Activated T-helper 1 cell treated with anti-CD3 and anti-CD28 coated beads, Interleukin-2, amount 50 U/mL, for 16 hours (primary cell): ENCODE data around the gene SUV39H1.
"Not testable (repeated sequence)": the region's sequence is repeated elsewhere in the genome, so short reads cannot be mapped to it uniquely, and the experiment has no call there.

Source experiments
- DNase-seq, 2 donors: peaks; one replicate each; pipeline ENCODE4 v3.0.0-alpha.2; 2020; ENCODE audit warnings: low read depth in 1 of 2, low spot score in 1 of 2

SUV39H1 gene

DNA sequence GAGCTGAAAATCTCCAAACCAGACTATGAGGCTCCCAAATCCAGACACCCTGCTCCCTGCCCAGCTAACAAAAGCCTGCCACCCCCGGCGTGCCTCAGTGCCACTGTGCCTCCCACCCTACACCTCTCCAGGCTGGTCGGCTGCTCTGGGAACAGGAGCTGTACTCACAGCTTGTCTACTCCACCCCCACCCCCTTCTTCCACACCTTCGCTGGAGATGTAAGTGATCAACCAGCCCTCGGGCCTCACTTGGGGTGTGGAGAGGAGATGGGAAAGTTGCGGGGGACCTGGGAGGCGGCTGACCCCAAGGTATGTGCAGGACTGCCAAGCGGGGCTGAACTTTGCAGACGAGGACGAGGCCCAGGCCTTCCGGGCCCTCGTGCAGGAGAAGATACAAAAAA lies 11.1 kb upstream of the SUV39H1 start:
- DNase-seq: no peak

DNA sequence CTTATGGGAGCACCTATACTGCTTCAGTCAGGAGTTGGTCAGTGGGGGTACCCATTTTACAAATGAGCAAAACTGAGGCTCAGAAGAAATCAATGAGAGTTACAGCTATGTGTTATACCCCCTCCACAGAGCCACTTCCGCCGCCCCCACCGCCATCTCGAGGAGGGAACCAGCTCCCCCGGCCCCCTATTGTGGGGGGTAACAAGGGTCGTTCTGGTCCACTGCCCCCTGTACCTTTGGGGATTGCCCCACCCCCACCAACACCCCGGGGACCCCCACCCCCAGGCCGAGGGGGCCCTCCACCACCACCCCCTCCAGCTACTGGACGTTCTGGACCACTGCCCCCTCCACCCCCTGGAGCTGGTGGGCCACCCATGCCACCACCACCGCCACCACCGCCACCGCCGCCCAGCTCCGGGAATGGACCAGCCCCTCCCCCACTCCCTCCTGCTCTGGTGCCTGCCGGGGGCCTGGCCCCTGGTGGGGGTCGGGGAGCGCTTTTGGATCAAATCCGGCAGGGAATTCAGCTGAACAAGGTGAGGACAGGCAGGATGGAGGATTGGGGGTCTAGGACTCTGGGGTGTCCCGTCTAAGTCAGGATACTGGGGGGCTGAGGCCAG lies 7.9 kb upstream of the SUV39H1 start:
- DNase-seq: no peak

DNA sequence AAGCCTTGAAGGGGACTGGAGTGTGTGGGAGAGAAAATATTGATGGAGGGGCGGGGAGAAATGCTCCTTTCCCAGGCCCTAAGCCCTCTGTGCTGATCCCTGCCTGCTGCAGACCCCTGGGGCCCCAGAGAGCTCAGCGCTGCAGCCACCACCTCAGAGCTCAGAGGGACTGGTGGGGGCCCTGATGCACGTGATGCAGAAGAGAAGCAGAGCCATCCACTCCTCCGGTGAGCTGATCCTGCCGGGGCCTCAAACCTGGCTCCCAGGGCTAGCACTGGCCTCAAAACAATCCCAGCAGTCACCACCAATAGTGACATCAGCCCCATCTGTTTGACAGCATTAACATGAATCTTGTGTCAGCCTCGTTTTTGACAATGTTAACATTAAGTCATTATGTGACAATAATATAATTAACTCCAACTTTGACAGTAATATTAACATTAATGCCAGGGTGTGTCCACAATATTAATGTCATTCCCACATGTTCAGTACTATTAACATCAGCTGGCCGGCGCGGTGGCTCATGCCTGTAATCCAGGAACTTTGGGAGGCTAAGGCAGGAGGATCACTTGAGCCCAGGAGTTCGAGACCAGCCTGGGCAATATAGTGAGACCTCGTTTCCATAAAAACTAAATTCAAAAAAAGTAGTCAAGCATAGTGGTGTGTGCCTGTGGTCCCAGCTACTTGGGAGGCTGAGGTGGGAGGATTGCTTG lies 7.2 kb upstream of the SUV39H1 start:
- no peak for DNase-seq

DNA sequence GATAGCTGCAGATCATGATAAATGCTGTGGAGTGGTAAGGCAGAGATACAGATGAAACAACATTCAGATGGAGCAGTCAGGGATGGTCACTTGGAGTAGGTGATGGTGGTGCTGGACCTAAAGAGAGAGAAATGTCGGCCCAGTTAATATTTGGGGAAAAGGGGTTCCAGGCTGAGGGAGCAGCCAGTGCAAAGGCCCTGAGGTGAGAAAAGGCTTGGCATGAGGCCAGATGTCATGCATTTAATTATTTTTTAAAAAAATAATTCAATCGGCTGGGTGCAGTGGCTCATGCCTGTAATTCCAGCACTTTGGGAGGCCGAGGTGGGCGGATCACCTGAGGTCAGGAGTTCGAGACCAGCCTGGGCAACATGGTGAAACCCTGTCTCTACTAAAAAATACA lies 4.8 kb upstream of the SUV39H1 start:
- DNase-seq: not testable (repeated sequence)

DNA sequence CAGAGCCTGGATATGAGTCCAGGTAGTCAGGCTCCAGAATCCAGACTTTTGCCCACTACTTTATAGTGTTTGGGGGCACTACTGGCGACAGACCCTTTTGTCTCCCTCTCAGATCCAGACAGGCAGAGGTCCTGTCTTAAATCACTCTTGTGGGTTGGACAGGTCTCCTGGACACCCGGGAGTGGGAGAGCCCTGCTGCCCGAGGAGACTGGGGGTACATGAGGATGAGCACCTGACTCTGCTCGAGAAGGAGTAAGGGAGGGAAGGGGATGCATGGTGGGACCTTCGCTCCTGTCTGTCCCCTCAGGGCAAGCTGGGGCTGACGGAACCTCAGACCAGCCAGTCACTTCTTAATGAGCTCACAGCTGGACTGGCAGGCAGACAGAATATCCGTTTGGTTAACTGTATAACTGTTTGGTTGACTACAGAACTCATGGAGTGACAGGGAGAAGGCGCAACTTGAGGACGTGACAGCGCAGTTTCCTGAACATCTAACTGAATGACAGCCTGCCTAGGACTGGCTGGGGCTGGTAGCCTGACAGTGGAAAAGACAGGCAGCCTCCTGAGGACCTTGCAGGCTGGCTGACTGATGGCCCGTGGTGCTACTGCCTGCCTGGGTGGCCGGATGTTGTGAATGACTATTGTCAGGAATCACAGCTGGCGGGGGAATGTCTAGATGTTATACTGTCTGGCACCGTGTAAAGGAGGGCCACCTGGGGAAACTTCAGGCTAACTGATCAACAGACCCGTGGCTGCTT lies 1.6 kb upstream of the SUV39H1 start:
- no peak for DNase-seq

DNA sequence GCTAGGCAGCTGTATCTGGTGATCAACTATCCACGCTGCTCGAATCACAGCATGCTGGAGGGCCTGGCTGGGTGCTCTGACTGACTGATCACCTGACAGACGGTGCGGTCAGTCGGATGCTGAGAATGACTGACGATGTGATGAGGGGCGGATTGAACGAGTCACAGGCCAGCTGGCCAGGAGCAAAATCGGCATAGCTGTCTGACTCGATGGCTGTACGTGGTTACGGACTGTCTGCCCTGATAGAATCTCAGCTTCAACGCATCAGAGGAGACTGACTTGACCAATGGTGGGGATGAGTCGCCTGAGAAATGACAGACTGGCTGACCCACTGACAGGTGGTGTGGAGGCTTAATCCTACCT lies 1.0 kb upstream of the SUV39H1 start:
- no peak for DNase-seq

DNA sequence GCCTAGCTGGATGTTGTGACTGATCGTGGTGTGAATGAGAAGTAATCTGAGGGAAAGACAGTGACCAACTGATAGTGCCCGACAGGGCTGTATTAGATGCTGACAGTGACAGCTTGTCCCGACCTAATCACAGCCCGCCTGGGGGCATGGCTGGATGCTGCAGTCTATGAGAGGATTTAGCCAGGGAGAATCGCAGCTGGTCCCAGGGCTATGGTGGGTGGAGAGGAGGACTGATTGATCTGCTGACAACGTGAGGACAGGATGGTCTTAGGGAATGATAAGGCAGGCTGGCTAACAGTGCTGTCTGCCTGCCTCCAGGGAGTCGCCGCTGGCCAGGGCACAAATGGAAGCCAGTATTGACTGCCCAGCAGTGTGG lies 621 bp upstream of the SUV39H1 start:
- no peak for DNase-seq

DNA sequence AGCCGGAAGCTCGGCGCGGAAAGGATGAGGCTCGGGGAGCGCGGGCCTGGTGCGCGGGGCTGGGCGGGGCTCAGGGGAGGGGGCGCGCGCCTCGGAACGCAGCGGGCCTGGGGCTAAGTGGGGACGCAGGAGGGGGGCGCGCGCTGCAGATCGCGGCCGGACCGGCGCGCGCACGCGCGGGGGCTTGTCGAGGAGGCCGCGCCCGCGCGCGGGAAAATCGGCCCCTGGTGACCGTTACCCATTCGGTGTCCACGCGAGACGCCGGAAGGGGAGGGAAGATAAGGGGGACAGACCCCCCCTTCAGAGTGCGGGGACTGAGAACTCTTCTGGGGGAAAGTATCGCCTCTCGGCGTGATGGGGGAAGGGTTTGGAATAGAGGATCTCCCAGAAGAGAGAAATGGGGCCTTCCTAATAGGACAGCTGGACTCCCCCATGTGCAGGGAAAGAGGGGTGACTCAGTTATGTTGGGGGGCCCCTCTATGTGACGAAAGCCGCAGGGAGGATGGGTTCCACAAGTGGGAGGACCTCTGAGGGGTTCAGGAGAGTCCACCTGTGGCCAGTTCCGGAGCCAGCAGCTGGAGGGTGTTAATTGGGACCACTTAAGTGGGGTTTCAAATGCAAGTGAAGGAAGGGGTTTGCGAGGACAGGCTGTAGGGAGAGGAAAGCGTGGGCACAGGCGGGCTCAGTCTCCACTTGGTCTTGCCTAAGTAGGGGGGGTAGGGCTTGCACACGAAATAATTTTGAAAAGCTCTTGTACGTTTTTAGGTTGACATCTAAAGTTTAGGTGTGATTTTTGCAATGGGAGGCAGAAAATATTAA lies 584 bp downstream of the SUV39H1 start:
- no peak for DNase-seq

DNA sequence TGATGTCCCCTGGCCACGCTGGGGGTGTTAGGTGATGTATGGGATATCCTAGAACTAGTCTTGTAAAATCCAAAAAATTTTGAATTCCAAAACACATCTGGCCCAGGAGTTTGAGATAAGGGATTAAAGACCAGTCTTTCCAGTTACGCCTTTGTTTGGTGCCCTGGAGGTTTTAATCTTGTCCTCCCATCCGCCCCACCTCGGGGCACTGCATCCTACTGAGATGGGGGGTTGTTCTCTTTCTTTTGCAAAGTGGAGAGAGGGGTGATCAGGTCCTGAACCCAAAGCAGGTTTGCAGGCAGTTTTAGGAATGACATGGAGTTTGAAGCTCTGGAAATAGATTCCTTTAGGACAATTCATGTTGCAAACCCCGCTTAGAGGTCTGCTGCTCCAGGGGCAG lies 1.8 kb downstream of the SUV39H1 start:
- DNase-seq: no peak

DNA sequence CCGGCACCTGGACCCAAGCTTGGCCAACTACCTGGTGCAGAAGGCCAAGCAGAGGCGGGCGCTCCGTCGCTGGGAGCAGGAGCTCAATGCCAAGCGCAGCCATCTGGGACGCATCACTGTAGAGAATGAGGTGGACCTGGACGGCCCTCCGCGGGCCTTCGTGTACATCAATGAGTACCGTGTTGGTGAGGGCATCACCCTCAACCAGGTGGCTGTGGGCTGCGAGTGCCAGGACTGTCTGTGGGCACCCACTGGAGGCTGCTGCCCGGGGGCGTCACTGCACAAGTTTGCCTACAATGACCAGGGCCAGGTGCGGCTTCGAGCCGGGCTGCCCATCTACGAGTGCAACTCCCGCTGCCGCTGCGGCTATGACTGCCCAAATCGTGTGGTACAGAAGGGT lies 3.7 kb downstream of the SUV39H1 start:
- DNase-seq: no peak

DNA sequence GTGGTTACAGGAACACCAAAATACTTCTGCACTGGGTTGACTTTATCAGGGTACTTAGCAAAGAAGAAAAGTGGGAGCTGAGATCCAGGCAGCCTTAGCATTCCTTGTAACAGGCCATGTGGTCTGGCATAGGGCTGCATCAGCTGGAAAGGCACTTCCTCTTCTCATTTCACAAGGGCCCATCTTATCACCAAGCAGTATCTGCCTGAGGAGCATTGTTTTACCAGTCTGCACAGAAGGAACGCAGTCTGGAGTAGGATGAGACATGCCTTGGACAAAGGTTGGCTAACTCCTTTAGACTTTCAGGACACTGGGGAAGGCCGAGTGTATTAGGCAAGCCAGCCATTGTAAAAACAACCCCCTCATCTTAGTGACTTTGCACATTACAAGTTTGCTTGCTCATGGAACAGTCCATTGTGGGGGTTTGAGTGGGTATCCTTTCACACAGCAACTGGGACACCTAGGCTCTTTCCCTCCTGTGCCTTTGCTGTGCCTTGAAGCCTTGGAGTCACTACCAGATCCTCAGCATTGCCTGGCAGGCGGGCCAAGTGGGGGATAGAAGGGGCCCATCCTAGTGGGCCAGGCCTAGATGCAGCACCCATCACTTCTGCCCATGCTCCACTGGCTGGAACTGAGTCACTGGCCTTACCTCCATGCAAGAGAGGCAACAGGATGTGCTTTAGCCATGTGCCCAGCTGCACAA lies 4.6 kb downstream of the SUV39H1 start:
- DNase-seq: no peak

DNA sequence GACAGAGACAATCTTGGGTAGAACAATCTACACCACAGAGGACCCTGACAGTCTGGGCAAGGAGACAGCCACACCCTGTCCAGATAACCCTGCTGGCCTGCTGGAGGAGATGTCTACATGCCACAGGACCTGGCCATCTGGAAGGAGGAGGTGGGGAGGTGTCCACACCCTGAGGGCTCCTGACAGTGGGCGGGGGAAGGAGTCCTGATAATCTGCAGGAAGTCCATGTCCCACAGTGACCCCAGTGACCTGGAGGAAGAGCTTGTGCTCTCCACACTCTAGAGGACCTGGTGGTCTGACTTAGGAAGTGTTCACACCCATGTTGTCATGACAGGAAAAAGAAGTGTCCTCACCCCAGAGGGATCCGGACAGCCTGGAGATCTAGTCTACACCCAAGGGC lies 5.5 kb downstream of the SUV39H1 start:
- DNase-seq: no peak

DNA sequence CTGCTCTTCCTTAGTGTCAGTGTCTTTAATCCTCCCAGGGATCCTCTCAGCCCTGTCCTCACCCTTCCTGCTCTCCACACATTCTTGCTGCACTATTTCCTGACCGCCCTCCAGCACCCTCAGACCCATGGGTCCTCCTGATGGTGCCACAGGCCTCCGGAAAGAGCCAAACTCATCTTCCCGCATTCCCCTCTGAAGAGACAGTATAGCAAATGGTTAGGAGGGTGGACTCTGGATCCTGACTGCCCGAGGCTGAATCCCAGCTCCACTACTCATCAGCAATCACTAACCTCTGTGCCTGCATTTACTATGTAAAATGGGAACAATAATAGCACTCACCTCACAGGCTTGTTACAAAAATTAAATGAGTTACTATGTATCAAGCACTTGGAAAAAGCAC lies 6.2 kb downstream of the SUV39H1 start:
- DNase-seq: no peak

DNA sequence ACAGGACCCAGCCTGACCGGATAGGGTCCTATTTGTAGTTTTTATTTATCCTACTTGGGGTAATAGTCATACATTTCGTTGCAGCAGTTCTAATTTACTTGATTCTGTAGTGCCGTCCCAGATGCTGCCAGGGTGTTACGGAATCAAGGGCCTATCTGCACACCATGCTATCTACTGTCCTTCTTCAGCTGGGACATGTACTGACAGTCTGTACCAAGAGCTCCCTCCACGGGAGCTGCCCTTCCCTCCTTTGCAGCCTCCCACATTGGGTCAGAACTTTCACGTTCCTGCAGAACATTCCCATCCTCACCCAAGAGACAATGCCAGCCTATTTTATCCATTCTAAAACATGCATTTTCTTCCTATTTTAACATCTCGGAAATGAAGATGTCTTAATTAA lies 6.7 kb downstream of the SUV39H1 start:
- DNase-seq: no peak

DNA sequence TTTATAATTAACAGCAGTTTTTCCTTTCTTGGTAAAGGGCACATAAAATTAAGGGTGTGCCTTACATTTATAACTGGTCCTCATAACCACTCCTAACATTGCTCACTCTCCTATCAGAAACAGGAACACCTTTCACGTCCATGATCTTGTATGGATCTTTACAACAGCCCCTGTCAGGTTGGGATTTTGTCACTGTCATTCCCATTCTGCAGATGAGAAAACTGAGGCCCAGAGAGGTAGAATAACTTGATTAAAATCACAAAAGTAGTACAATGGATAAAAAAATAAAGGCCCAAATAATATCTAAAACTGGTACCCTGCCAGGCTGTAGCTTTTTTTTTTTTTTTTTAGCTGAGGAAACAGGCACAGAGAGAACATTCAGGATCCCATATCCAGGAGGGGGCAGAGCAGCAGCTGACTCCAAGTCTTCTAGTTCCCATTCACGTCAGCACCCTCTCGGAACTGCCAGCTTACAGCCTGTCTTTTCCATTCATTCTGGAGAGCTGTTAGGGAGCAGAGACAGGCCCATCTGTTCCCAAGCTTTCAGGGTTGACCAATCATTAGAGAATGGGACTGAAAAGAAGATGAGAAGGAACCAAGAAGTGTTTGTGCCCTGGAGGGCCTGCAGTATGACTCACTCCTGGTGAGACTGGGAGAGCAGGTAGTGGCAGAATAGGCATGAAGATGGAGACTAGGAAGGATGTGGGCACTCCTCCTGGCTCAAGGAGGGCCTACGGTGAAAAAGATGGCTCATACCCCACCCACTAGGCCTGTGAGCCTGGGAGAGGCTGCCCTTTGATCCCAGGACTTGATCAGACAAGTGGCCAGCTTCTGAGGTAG lies 7.3 kb downstream of the SUV39H1 start:
- DNase-seq: no peak

DNA sequence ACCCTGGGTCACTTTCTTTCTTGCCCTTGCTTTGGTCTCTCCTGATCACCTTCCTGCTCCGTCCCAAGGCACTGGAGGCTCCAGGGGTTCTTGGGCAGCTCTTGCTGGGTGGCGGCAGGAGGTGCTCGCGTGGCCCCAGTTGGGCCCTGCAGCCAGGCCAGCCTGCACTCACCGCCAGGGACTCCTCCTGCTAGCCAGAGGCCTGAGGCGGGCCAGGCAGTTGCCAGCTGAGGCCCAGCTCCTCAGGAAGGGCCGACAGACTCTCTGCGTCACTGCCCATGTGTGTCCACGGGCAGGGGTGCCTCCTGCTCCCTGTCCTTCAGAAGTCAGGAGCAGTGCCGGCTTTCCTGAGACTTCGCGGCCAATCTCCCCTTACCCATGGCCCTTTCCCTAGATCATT lies 9.3 kb downstream of the SUV39H1 start:
- no peak for DNase-seq

DNA sequence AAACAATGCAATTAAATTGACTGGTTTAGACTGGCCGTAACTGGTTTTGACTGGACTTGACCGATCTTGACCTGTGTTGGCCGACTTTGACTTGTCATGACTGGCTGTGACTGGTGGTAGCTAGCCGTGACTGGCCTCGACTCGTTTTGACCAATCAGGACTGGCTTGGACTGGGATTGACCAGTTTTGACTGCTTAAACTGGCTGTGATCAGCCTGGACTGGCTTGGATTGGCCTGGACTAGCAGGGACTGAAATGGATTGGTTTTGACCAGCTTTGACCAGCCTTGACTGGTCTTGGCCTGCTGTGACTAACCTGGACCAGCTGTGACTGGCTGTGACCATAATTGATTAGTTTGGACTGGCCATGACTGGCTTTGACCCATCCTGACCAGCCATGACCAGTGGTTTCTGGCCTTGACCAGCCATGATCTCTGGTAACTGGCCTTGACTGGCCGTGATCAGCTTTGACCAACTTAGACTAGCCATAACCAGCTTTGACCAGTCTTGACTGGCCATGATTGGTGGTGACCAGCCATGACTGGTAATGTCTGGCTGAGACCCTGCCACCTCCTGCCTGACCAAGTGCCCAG lies 13.1 kb downstream of the SUV39H1 start:
- DNase-seq: no peak

DNA sequence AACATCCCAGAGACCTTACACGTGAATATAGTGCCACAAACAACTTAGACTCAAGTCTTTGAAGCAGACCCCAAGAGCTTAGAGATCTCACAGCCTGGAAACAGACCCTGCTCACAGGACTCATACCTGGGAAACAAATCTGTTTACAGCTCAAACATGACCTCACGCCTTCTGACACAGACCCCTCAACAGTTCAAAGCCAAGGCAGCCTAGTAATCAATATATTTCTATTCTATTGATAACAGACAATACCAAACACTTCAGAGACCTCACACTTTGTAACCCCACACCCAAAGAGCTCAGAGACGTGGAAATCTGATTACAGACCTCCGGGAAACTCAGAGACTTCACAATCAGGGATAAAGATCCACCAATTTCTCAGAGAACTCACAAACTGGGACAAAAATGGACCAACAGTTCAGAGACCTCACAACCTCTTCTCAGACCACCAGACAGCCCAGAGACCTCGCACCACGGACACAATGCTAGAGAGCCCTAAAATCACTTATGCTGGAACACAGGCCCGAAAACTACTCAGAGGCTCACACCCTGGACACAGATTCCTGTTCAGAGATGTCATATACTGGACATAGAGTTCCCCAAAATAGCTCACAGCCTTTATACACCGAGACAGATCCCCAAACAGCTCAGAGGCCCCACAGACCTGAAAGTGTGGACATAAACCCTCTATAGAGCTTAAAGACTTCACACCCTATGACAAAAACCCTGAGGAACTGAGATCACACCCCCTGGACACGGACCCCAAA lies 14.8 kb downstream of the SUV39H1 start:
- DNase-seq: no peak

DNA sequence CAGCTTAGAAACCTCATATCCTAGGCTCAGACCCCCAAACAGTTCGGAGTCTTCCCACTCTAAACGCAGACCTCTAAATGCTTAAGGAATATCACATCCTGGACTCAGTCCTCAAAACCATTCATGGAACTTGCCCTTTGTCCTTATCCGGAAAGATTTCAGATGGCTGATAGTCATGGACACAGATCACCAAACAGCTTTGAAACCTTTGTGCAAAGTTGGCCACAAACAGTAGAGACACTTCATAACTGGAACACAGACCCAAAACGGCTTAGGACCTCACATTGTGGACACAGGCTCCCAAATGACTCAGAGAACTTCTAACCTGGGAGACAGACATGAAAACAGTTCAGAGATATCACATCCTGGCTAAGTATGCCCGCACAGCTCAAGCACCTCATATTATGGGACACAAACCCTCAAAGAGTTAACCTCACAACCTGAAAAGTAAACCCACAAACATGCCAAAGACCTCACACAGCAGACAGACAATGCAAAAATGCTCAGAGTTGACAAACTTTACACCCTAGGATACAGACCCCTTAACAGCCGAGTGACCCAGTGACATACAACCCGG lies 15.5 kb downstream of the SUV39H1 start:
- no peak for DNase-seq
